ENCODE data around the gene THBS1.

- TF ChIP-seq CTCF (IDR thresholded peaks at IDR 0.05; ENCODE audit: low read length) (no peak), EZH2 (IDR thresholded peaks at IDR 0.05; ENCODE audit: borderline replicate concordance, low read length) (no peak)
These were observed 40.3 kb downstream of the THBS1 start for GRCh38 chr15:39621210-39621609.
